ENCODE results near the gene HIBADH.

The HIBADH gene

DNA sequence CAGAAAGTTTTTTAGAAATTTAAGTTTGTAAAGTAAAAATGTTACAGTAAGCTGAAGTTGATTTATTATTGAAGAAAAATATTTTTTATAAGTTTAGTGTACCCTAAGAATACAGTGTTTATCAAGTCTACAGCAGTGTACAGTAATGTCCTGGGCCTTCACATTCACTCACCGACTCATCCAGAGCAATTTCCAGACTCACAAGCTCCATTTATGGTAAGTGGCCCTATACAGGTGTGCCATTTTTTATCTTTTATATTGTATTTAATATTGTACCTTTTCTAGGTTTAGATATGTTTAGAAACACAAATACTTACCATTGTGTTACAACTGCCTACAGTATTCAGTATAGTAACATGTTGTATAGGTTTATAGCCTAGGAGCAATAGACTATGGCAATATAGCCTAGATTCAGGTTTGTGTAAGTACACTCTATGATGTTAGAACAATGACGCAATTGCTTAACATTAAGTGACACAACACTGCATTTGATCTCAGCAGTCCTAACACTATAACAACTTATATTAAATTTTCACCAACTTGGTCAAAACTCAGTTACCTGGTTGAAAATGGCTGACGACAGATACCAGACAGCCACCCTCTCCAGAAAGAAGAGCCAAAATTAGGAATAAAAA lies 45.7 kb downstream of the HIBADH start:
- Mint-ChIP-seq H3K27me3 (ENCODE audit: low read depth, poor library complexity) (peaks cover 8% of the 10 kb centered on the region), H3K9me3 (peaks cover 60% of the 10 kb centered on the region), H3K4me3 (no peak overlapping the region), H3K4me1 (peaks cover 6% of the 10 kb centered on the region), H3K36me3 (ENCODE audit: low read depth) (peaks cover 79% of the 10 kb centered on the region), H3K27ac (no peak overlapping the region)
- TF ChIP-seq, protein P1, sequence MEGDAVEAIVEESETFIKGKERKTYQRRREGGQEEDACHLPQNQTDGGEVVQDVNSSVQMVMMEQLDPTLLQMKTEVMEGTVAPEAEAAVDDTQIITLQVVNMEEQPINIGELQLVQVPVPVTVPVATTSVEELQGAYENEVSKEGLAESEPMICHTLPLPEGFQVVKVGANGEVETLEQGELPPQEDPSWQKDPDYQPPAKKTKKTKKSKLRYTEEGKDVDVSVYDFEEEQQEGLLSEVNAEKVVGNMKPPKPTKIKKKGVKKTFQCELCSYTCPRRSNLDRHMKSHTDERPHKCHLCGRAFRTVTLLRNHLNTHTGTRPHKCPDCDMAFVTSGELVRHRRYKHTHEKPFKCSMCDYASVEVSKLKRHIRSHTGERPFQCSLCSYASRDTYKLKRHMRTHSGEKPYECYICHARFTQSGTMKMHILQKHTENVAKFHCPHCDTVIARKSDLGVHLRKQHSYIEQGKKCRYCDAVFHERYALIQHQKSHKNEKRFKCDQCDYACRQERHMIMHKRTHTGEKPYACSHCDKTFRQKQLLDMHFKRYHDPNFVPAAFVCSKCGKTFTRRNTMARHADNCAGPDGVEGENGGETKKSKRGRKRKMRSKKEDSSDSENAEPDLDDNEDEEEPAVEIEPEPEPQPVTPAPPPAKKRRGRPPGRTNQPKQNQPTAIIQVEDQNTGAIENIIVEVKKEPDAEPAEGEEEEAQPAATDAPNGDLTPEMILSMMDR (IDR thresholded peaks at IDR 0.05), result no peak
- DNase-seq, result no peak

DNA sequence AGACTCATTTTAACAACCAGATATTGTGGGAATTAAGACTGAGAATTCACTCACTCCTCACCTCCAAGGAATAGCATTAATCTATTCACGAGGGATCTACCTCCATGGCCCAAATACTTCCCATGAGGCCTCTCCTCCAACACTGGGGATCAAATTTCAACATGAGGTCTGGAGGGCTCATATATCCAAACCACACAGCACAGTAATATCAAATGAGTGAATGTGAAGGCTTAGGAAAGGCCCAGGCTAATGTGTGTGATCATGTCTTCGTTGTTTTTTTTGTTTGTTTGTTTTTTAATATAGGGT lies 46.5 kb downstream of the HIBADH start:
- TF ChIP-seq, protein P1 (IDR thresholded peaks at IDR 0.05), result no peak
- H3K27ac Mint-ChIP-seq, result peak overlapping the region; percentile 55
- H3K4me3 Mint-ChIP-seq, result no peak overlapping the region
- DNase-seq, result no peak
- H3K4me1 Mint-ChIP-seq, result peaks cover 6% of the 10 kb centered on the region
- H3K27me3 Mint-ChIP-seq (ENCODE audit: low read depth, poor library complexity), result peaks cover 8% of the 10 kb centered on the region
- peaks cover 70% of the 10 kb centered on the region for H3K36me3 Mint-ChIP-seq (ENCODE audit: low read depth)
- H3K9me3 Mint-ChIP-seq, result peaks cover 51% of the 10 kb centered on the region

DNA sequence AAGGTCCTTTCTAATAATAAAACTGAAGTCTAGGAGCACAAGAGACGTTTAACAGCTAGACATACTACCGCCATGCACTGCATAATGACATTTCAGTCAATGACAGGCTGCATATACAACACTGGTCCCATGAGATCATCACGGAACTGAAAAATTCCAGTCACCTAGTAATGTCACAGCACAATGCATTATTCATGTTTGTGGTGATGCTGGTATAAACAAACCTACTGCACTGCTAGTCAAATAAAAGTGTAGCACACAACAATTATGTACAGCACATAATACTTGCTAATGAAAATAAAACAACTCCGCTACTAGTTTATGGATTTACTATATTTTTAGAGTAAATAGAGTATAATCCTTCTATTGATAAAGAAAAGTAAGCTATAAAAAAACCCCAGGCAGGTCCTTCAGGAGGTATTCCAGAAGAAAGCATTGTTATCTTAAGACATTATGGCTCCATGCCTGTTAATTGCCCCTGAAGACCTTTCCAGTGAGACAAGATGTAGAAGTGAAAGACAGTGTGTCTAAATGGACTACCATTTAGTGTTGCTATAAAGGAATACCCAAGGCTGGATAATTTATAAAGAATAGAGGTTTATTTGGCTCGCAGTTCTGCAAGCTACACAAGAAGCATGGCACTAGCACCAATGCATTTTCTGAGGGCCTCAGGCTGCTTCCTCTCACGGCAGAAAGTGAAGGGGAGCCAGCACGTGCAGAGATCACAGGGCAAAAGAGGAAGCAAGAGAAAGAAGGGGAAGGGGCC lies 47.1 kb downstream of the HIBADH start:
- Mint-ChIP-seq H3K27ac (no peak overlapping the region), H3K4me3 (no peak overlapping the region), H3K4me1 (peaks cover 6% of the 10 kb centered on the region)

DNA sequence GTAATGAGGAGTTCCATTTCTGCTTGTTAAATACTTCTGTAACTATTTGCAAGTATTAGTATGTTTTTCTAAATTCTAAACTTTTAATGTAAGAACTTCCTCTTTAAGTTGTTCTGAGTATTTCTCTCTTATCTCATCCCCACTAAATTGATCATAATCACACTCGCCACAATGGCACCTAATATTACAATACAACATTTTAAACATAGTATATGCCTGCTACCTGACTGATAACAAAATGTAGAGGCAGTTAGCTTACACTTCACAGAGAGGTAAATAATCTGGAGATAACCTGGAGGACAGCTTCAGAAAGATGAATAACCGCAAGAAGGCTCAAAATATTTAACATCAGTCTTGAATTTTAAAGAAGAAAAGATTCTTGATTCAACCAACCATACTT lies 48.6 kb downstream of the HIBADH start:
- peaks cover 5% of the 10 kb centered on the region for H3K27me3 Mint-ChIP-seq (ENCODE audit: low read depth, poor library complexity)
- no peak overlapping the region for H3K4me3 Mint-ChIP-seq
- DNase-seq, result no peak
- H3K27ac Mint-ChIP-seq, result no peak overlapping the region
- peaks cover 8% of the 10 kb centered on the region for H3K4me1 Mint-ChIP-seq
- TF ChIP-seq, protein P1 (IDR thresholded peaks at IDR 0.05), result no peak
- H3K36me3 Mint-ChIP-seq (ENCODE audit: low read depth), result peaks cover 50% of the 10 kb centered on the region
- H3K9me3 Mint-ChIP-seq, result peaks cover 31% of the 10 kb centered on the region

More for the DNA sequence above, 47.1 kb downstream of the HIBADH start:
- Mint-ChIP-seq H3K36me3 (ENCODE audit: low read depth) (peaks cover 65% of the 10 kb centered on the region), H3K27me3 (ENCODE audit: low read depth, poor library complexity) (peaks cover 8% of the 10 kb centered on the region), H3K9me3 (peaks cover 46% of the 10 kb centered on the region)
- no peak for DNase-seq
- TF ChIP-seq, protein P1 (IDR thresholded peaks at IDR 0.05), result no peak

DNA sequence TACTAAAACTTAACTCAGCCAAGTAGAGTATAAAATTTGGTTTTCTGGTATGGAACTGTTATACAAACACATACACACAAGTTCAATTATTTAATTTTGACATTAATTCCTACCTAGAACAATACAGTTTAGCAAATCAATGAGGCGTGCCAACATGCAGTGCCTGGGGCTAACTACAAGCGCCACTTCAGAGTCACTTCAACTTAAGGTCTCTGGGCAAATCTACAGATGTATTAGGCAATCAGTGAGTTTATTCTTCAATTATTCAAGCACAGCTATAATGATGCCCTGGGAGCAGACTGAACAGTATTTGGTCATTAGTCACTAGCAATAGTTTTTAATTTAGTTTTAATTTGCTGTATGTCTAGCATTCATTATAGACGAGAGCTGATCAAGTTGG lies 51.6 kb downstream of the HIBADH start:
- TF ChIP-seq, protein P1 (IDR thresholded peaks at IDR 0.05), result no peak
- no peaks in the 10 kb centered on the region for H3K27me3 Mint-ChIP-seq (ENCODE audit: low read depth, poor library complexity)
- H3K4me3 Mint-ChIP-seq, result no peak overlapping the region
- H3K9me3 Mint-ChIP-seq, result peaks cover 5% of the 10 kb centered on the region
- no peak overlapping the region for H3K27ac Mint-ChIP-seq
- peaks cover 32% of the 10 kb centered on the region for H3K4me1 Mint-ChIP-seq
- H3K36me3 Mint-ChIP-seq (ENCODE audit: low read depth), result peaks cover 23% of the 10 kb centered on the region
- DNase-seq, result no peak

All from nephron progenitor cell (in vitro differentiated cells).